Activated gamma-delta T cell treated with Interleukin-2 at 50 U/mL for 16 hours (primary cell): ENCODE measurements around the gene CNTN6.

Experiments used
- DNase-seq: peaks from one replicate; pipeline ENCODE4 v3.0.0-alpha.2; 2020

Gene CNTN6

GRCh38 chr3:1092771-1093170 is at the start of gene CNTN6:
TSS of gene CNTN6 (plus strand) at chr3:1093024. CDS start at chr3:1148009, 54,985 bp downstream.
- DNase-seq: no peak

- no peak for DNase-seq
Measured at GRCh38 chr3:1048558-1048957, 44.3 kb upstream of the CNTN6 start.

GRCh38 chr3:1055870-1056269 is 37.0 kb upstream of the CNTN6 start:
- no peak for DNase-seq

- DNase-seq: no peak
Measured at GRCh38 chr3:1056744-1057143, 36.1 kb upstream of the CNTN6 start.

GRCh38 chr3:1057436-1057835 is 35.4 kb upstream of the CNTN6 start:
- no peak for DNase-seq

GRCh38 chr3:1068985-1069384 is 23.8 kb upstream of the CNTN6 start:
- no peak for DNase-seq

- no peak for DNase-seq
Measured at GRCh38 chr3:1072041-1072440, 20.8 kb upstream of the CNTN6 start.

GRCh38 chr3:1079662-1080061 is 13.2 kb upstream of the CNTN6 start:
- DNase-seq: no peak

GRCh38 chr3:1082108-1082507 is 10.7 kb upstream of the CNTN6 start:
- DNase-seq: no peak

GRCh38 chr3:1087066-1087560 is 5.7 kb upstream of the CNTN6 start:
- no peak for DNase-seq

GRCh38 chr3:1088503-1088902 is 4.3 kb upstream of the CNTN6 start:
- DNase-seq: no peak

- no peak for DNase-seq
Measured at GRCh38 chr3:1091286-1091685, 1.5 kb upstream of the CNTN6 start.

GRCh38 chr3:1092061-1092460 is 763 bp upstream of the CNTN6 start:
- no peak for DNase-seq

- no peak for DNase-seq
Measured at GRCh38 chr3:1093217-1093616, 393 bp downstream of the CNTN6 start.

GRCh38 chr3:1103525-1103924 is 10.7 kb downstream of the CNTN6 start:
- no peak for DNase-seq

GRCh38 chr3:1117843-1118473 is 25.1 kb downstream of the CNTN6 start:
- no peak for DNase-seq

- DNase-seq: no peak
Measured at GRCh38 chr3:1131166-1131565, 38.3 kb downstream of the CNTN6 start.

- DNase-seq: no peak
Measured at GRCh38 chr3:1135194-1135593, 42.4 kb downstream of the CNTN6 start.

GRCh38 chr3:1138036-1138435 is 45.2 kb downstream of the CNTN6 start:
- DNase-seq: no peak

GRCh38 chr3:1139071-1139470 is 46.2 kb downstream of the CNTN6 start:
- no peak for DNase-seq

- no peak for DNase-seq
Measured at GRCh38 chr3:1147326-1147725, 54.5 kb downstream of the CNTN6 start.

- DNase-seq: no peak
Measured at GRCh38 chr3:1147819-1148218, 55.0 kb downstream of the CNTN6 start.

- DNase-seq: no peak
Measured at GRCh38 chr3:1164101-1164500, 71.3 kb downstream of the CNTN6 start.

- no peak for DNase-seq
Measured at GRCh38 chr3:1171320-1171719, 78.5 kb downstream of the CNTN6 start.

- DNase-seq: no peak
Measured at GRCh38 chr3:1172644-1173043, 79.8 kb downstream of the CNTN6 start.
